ENCODE measurements around the gene MBNL1. TPM values are rescaled to one million over a fixed set of nuclear protein-coding genes. Genes with fewer than 3 reads are reported as not detected.

MBNL1 gene, protein sequence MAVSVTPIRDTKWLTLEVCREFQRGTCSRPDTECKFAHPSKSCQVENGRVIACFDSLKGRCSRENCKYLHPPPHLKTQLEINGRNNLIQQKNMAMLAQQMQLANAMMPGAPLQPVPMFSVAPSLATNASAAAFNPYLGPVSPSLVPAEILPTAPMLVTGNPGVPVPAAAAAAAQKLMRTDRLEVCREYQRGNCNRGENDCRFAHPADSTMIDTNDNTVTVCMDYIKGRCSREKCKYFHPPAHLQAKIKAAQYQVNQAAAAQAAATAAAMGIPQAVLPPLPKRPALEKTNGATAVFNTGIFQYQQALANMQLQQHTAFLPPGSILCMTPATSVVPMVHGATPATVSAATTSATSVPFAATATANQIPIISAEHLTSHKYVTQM
- 172 and 265 TPM in 2 replicates for total RNA-seq (2014; rRNA removed; shearing (Covaris generic); ENCODE audit: low replicate concordance)

DNA sequence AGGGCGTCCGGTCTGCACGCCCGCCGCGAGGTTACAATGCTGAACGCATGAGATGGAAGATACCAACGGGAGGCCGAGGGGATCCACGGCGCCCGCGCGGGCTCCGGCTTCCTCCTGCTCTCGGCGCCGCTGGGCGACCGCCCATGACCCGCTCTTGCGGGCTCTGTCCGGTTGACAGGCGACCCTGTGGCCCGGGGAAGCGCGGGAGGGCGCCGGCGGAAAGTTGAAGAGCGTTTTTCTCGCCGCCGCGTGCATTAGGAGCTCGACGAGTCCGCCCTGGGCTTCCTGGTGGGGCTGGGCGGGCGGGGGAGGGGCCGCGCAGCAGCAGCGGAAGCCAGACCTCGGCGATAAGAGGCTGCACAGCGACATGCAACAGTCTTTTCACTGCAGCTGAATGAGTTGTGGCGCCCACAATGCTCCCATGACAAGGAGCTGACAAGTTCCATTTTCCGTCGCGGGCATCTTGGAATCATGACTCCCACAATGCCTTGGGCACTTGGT, at the start of gene MBNL1:
Gene MBNL1, plus strand, starts transcription at position 375 of the 501 bp plus-strand sequence. CDS start 31,265 bp downstream, outside the sequence.
- Histone ChIP-seq H4K20me1 (ENCODE audit: insufficient read depth, low read depth, low read length) (peaks cover 9% of the 10 kb centered on the region; the same call in 1 of the 2 replicates), H3K27ac (ENCODE audit: low read length) (peak within 1 kb of the TSS; percentile 91), H2AFZ (ENCODE audit: low read length) (peak within 1 kb of the TSS; percentile 15; the same call in 1 of the 2 replicates), H3K36me3 (ENCODE audit: insufficient read depth, low read length) (peaks cover 12% of the 10 kb centered on the region; the same call in 1 of the 2 replicates), H3K9ac (ENCODE audit: low read length) (peak within 1 kb of the TSS; percentile 96), H3K27me3 (ENCODE audit: low read length) (no peaks in the 10 kb centered on the region; the same call in 1 of the 2 replicates), H3K79me2 (ENCODE audit: low read length) (peaks cover 48% of the 10 kb centered on the region), H3K9me3 (ENCODE audit: low read length) (no peaks in the 10 kb centered on the region), H3K9me2 (replicated peaks; ENCODE audit: insufficient read depth, low read length) (no peaks in the 10 kb centered on the region), H3K4me3 (ENCODE audit: low read length) (peak within 1 kb of the TSS; percentile 91), H3K4me1 (ENCODE audit: low read length) (peaks cover 43% of the 10 kb centered on the region), H3K4me2 (ENCODE audit: low read depth, low read length, poor library complexity, severe bottlenecking) (peak within 1 kb of the TSS; percentile 96)
- DNase-seq = peak; percentile 93

DNA sequence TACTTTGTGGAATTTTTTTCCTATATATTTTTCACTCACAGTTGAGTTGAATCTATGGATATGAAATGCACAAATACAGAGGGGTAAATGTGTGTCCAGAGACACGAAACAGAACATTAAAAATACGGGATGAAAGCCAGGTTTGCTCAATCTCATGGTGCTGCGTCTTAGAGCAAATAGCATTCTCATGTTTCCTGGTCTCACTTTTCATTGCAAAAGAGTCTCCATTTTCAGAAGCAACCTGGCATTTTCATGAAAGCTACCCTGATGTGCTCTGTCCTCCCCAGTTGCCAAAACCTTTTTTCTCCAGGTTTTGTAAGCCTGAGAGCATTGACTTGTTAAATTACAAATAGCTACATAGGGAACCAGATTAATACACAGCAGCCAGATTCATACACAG, 49.5 kb upstream of the MBNL1 start:
- Histone ChIP-seq H3K4me2 (ENCODE audit: low read depth, low read length, poor library complexity, severe bottlenecking) (no peak overlapping the region), H4K20me1 (ENCODE audit: insufficient read depth, low read depth, low read length) (no peaks in the 10 kb centered on the region), H3K36me3 (ENCODE audit: insufficient read depth, low read length) (no peaks in the 10 kb centered on the region), H3K4me3 (ENCODE audit: low read length) (no peak overlapping the region), H3K79me2 (ENCODE audit: low read length) (no peaks in the 10 kb centered on the region), H3K9me2 (replicated peaks; ENCODE audit: insufficient read depth, low read length) (no peaks in the 10 kb centered on the region), H2AFZ (ENCODE audit: low read length) (no peak overlapping the region), H3K9ac (ENCODE audit: low read length) (no peak overlapping the region), H3K4me1 (ENCODE audit: low read length) (no peaks in the 10 kb centered on the region), H3K27me3 (ENCODE audit: low read length) (no peaks in the 10 kb centered on the region), H3K9me3 (ENCODE audit: low read length) (no peaks in the 10 kb centered on the region), H3K27ac (ENCODE audit: low read length) (no peak overlapping the region)
- no peak for DNase-seq

DNA sequence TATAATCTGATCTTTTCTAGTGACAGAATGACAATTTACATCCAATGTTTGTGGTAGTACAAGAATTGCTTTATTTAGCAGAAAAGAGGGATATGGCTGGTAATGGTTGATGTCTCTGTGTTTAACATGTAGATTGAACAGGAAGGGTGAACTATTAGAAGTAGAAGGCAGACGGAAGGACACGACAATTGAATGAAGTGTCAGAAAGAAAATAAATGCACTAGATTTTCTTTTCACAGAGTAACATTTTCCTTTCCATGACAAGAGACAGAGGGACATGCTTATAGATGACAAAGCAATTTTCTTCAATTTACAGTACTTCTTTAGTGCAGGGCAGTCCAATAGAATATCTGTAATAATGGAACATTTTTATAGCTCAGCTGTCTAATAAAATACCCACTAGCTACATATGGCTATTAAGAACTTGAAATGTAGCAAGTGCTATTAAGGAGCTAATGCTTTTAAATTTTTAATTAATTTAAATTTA, 48.9 kb upstream of the MBNL1 start:
- no peak for DNase-seq
- H3K9me2 ChIP-seq (replicated peaks; ENCODE audit: insufficient read depth, low read length) = no peaks in the 10 kb centered on the region
- H3K4me2 ChIP-seq (ENCODE audit: low read depth, low read length, poor library complexity, severe bottlenecking) = no peak overlapping the region
- no peak overlapping the region for H3K4me3 ChIP-seq (ENCODE audit: low read length)
- H3K9ac ChIP-seq (ENCODE audit: low read length) = no peak overlapping the region
- H4K20me1 ChIP-seq (ENCODE audit: insufficient read depth, low read depth, low read length) = no peaks in the 10 kb centered on the region
- H3K9me3 ChIP-seq (ENCODE audit: low read length) = no peaks in the 10 kb centered on the region
- no peaks in the 10 kb centered on the region for H3K79me2 ChIP-seq (ENCODE audit: low read length)
- H3K27me3 ChIP-seq (ENCODE audit: low read length) = no peaks in the 10 kb centered on the region
- no peaks in the 10 kb centered on the region for H3K36me3 ChIP-seq (ENCODE audit: insufficient read depth, low read length)
- no peak overlapping the region for H3K27ac ChIP-seq (ENCODE audit: low read length)
- no peak overlapping the region for H2AFZ ChIP-seq (ENCODE audit: low read length)
- H3K4me1 ChIP-seq (ENCODE audit: low read length) = no peaks in the 10 kb centered on the region

DNA sequence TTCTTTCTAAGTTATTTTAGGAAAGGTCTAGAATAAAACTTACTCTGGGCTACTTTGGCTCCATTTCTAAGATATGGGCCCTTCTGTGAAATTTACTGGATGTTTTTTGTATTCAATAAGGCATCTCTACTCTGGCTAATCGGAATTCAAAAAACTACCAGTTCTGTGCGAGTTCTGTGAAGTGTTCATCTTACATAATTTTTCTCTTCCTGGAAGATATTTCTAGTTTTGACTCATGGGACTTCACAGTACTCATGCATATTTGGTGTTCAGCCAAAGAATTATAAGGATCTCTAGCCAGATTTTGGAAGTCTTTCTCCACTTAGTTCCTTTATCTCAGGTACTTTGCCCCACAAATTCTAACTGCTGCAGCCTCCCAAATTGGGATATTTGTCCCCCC, 46.4 kb upstream of the MBNL1 start:
- H3K4me3 ChIP-seq (ENCODE audit: low read length) = no peak overlapping the region
- no peaks in the 10 kb centered on the region for H3K27me3 ChIP-seq (ENCODE audit: low read length)
- H3K36me3 ChIP-seq (ENCODE audit: insufficient read depth, low read length) = no peaks in the 10 kb centered on the region
- no peak overlapping the region for H3K27ac ChIP-seq (ENCODE audit: low read length)
- no peak overlapping the region for H3K9ac ChIP-seq (ENCODE audit: low read length)
- H3K79me2 ChIP-seq (ENCODE audit: low read length) = no peaks in the 10 kb centered on the region
- no peaks in the 10 kb centered on the region for H4K20me1 ChIP-seq (ENCODE audit: insufficient read depth, low read depth, low read length)
- DNase-seq = no peak
- no peak overlapping the region for H2AFZ ChIP-seq (ENCODE audit: low read length)
- no peaks in the 10 kb centered on the region for H3K9me2 ChIP-seq (replicated peaks; ENCODE audit: insufficient read depth, low read length)
- no peaks in the 10 kb centered on the region for H3K4me1 ChIP-seq (ENCODE audit: low read length)
- no peak overlapping the region for H3K4me2 ChIP-seq (ENCODE audit: low read depth, low read length, poor library complexity, severe bottlenecking)
- no peaks in the 10 kb centered on the region for H3K9me3 ChIP-seq (ENCODE audit: low read length)

DNA sequence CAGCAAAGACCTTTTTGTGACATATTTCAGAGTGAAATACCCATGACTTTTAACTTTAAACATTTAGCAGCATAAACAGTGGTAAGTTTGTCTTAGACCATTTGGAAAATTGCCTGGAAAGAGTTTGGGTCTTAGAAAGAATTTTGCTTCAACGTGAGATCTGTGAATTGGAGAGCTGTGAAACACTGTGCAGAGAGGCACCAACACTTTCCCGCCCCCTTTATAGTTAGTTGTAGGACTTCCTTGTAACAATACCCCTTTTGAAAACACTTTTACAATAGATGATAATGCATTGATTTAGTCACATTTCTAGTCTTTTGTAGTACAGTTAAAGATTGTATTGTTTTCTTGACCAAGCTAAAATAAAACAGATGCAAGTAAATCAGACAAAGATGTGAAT, 43.5 kb upstream of the MBNL1 start:
- no peak overlapping the region for H2AFZ ChIP-seq (ENCODE audit: low read length)

DNA sequence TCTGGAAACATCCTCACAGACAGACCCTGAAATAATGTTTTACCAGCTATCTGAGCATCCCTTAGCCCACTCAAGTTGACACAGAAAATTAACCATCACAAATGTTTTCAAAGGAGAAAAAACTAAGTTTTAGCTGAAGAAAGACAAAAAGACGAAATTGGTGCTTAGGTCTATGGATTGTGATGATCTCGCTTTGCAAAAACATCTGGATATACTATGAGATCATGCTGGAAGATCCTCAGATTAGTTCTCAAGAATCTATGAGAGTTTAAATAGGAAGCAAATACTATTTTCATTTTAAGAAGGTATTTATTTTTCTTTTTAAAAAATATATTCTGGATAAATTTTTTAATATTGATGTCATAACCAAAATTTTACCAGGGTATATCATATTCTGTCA, 42.6 kb upstream of the MBNL1 start:
- no peak overlapping the region for H3K4me3 ChIP-seq (ENCODE audit: low read length)
- H3K27ac ChIP-seq (ENCODE audit: low read length) = no peak overlapping the region
- H4K20me1 ChIP-seq (ENCODE audit: insufficient read depth, low read depth, low read length) = no peaks in the 10 kb centered on the region
- no peak overlapping the region for H2AFZ ChIP-seq (ENCODE audit: low read length)
- no peak for DNase-seq
- no peak overlapping the region for H3K9ac ChIP-seq (ENCODE audit: low read length)
- no peaks in the 10 kb centered on the region for H3K79me2 ChIP-seq (ENCODE audit: low read length)
- no peaks in the 10 kb centered on the region for H3K27me3 ChIP-seq (ENCODE audit: low read length)
- no peaks in the 10 kb centered on the region for H3K9me2 ChIP-seq (replicated peaks; ENCODE audit: insufficient read depth, low read length)
- H3K36me3 ChIP-seq (ENCODE audit: insufficient read depth, low read length) = no peaks in the 10 kb centered on the region
- H3K4me1 ChIP-seq (ENCODE audit: low read length) = no peaks in the 10 kb centered on the region
- H3K4me2 ChIP-seq (ENCODE audit: low read depth, low read length, poor library complexity, severe bottlenecking) = no peak overlapping the region
- H3K9me3 ChIP-seq (ENCODE audit: low read length) = no peaks in the 10 kb centered on the region

More for the DNA sequence above, 43.5 kb upstream of the MBNL1 start:
- Histone ChIP-seq H3K9ac (ENCODE audit: low read length) (no peak overlapping the region), H3K27ac (ENCODE audit: low read length) (no peak overlapping the region), H3K4me1 (ENCODE audit: low read length) (no peaks in the 10 kb centered on the region), H3K79me2 (ENCODE audit: low read length) (no peaks in the 10 kb centered on the region), H4K20me1 (ENCODE audit: insufficient read depth, low read depth, low read length) (no peaks in the 10 kb centered on the region), H3K9me2 (replicated peaks; ENCODE audit: insufficient read depth, low read length) (no peaks in the 10 kb centered on the region), H3K27me3 (ENCODE audit: low read length) (no peaks in the 10 kb centered on the region), H3K4me2 (ENCODE audit: low read depth, low read length, poor library complexity, severe bottlenecking) (no peak overlapping the region), H3K36me3 (ENCODE audit: insufficient read depth, low read length) (no peaks in the 10 kb centered on the region), H3K4me3 (ENCODE audit: low read length) (no peak overlapping the region), H3K9me3 (ENCODE audit: low read length) (no peaks in the 10 kb centered on the region)
- no peak for DNase-seq

DNA sequence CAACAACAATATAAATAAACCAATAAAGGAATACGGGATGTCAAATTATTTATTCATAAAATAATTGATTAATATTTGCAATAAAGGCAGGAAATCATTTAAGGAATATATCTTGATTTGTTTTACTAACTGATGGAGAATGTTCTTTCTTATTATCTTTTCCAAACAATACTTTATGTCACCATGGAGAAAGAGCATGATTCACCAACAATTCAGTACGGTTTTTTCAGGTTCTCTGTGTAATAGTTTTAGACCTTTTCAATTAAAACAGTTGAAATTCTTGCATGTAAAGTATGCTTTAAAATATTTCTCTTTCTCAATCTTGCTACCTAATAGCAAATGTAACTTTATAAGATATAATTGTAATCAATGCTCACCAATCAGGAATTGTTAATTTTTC, 41.7 kb upstream of the MBNL1 start:
- no peak overlapping the region for H3K9ac ChIP-seq (ENCODE audit: low read length)
- no peak overlapping the region for H3K27ac ChIP-seq (ENCODE audit: low read length)
- DNase-seq = no peak
- H2AFZ ChIP-seq (ENCODE audit: low read length) = no peak overlapping the region
- H3K4me2 ChIP-seq (ENCODE audit: low read depth, low read length, poor library complexity, severe bottlenecking) = no peak overlapping the region
- no peaks in the 10 kb centered on the region for H3K27me3 ChIP-seq (ENCODE audit: low read length)
- no peak overlapping the region for H3K4me3 ChIP-seq (ENCODE audit: low read length)
- no peaks in the 10 kb centered on the region for H3K36me3 ChIP-seq (ENCODE audit: insufficient read depth, low read length)
- no peaks in the 10 kb centered on the region for H3K9me3 ChIP-seq (ENCODE audit: low read length)
- H3K79me2 ChIP-seq (ENCODE audit: low read length) = no peaks in the 10 kb centered on the region
- no peaks in the 10 kb centered on the region for H3K9me2 ChIP-seq (replicated peaks; ENCODE audit: insufficient read depth, low read length)
- no peaks in the 10 kb centered on the region for H3K4me1 ChIP-seq (ENCODE audit: low read length)
- no peaks in the 10 kb centered on the region for H4K20me1 ChIP-seq (ENCODE audit: insufficient read depth, low read depth, low read length)

DNA sequence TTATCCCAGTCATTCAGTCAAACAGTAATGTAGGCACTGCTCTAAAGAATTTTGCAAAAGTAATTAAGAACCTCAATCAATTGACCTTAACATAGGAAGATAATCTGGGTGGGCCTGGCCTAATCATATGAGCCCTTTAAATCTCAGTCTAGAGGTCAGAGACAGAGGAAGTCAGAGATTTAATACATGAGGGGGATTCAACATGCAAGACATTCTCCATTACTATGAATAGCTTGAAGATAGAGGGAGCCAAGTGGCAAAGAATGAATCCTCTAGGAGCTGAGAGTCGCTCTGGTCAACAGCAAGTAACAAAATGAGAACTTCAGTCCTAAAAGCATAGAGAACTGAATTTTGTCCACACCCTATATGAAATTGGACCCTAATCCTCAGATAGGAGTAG, 39.0 kb upstream of the MBNL1 start:
- H3K27ac ChIP-seq (ENCODE audit: low read length) = no peak overlapping the region

More for the DNA sequence above, 39.0 kb upstream of the MBNL1 start:
- Histone ChIP-seq H3K4me2 (ENCODE audit: low read depth, low read length, poor library complexity, severe bottlenecking) (no peak overlapping the region), H3K4me3 (ENCODE audit: low read length) (no peak overlapping the region), H3K9ac (ENCODE audit: low read length) (no peak overlapping the region), H3K9me3 (ENCODE audit: low read length) (no peaks in the 10 kb centered on the region), H3K9me2 (replicated peaks; ENCODE audit: insufficient read depth, low read length) (no peaks in the 10 kb centered on the region), H3K79me2 (ENCODE audit: low read length) (no peaks in the 10 kb centered on the region), H3K27me3 (ENCODE audit: low read length) (no peaks in the 10 kb centered on the region), H2AFZ (ENCODE audit: low read length) (no peak overlapping the region), H3K36me3 (ENCODE audit: insufficient read depth, low read length) (no peaks in the 10 kb centered on the region), H3K4me1 (ENCODE audit: low read length) (no peaks in the 10 kb centered on the region), H4K20me1 (ENCODE audit: insufficient read depth, low read depth, low read length) (no peaks in the 10 kb centered on the region)
- no peak for DNase-seq

All from Karpas-422 (cell line).